ENCODE measurements around the gene OR2T1. TPM values are rescaled to one million over a fixed set of nuclear protein-coding genes. Genes with fewer than 3 reads are reported as not detected.

OR2T1 gene
- polyA plus RNA-seq, 2 of the 4 experiments (the other 2 are of a cell fraction) = not detected

Other genes starting within 250 kb of the OR2T1 start
- gene OR2M2, start 228.2 kb upstream of the OR2T1 start, polyA plus RNA-seq (2011; rRNA removed) = not detected in 2 replicates
- gene OR2M2, start 228.2 kb upstream of the OR2T1 start, polyA plus RNA-seq (2017; fragmentation: RNase III; extraction: RNeasy Plus Mini Kit Qiagen cat#74134 plus additional on column Dnase treatment) = not detected in 3 replicates
- gene OR2M3, start 205.8 kb upstream of the OR2T1 start, polyA plus RNA-seq (2011; rRNA removed) = not detected in 2 replicates
- gene OR2M3, start 205.8 kb upstream of the OR2T1 start, polyA plus RNA-seq (2017; fragmentation: RNase III; extraction: RNeasy Plus Mini Kit Qiagen cat#74134 plus additional on column Dnase treatment) = not detected in 3 replicates
- not detected in 2 replicates for gene OR2M4, start 171.6 kb upstream of the OR2T1 start, polyA plus RNA-seq (2011; rRNA removed)
- not detected in 3 replicates for gene OR2M4, start 171.6 kb upstream of the OR2T1 start, polyA plus RNA-seq (2017; fragmentation: RNase III; extraction: RNeasy Plus Mini Kit Qiagen cat#74134 plus additional on column Dnase treatment)
- gene OR2T33, start 125.1 kb upstream of the OR2T1 start, polyA plus RNA-seq (2011; rRNA removed) = not detected in 2 replicates
- gene OR2T33, start 125.1 kb upstream of the OR2T1 start, polyA plus RNA-seq (2017; fragmentation: RNase III; extraction: RNeasy Plus Mini Kit Qiagen cat#74134 plus additional on column Dnase treatment) = not detected in 3 replicates
- gene OR2T12, start 99.6 kb upstream of the OR2T1 start, polyA plus RNA-seq (2011; rRNA removed) = not detected in 2 replicates
- not detected in 3 replicates for gene OR2T12, start 99.6 kb upstream of the OR2T1 start, polyA plus RNA-seq (2017; fragmentation: RNase III; extraction: RNeasy Plus Mini Kit Qiagen cat#74134 plus additional on column Dnase treatment)
- gene OR2M7, start 78.5 kb upstream of the OR2T1 start, polyA plus RNA-seq (2011; rRNA removed) = not detected in 2 replicates
- not detected in 3 replicates for gene OR2M7, start 78.5 kb upstream of the OR2T1 start, polyA plus RNA-seq (2017; fragmentation: RNase III; extraction: RNeasy Plus Mini Kit Qiagen cat#74134 plus additional on column Dnase treatment)
- gene OR14C36, start 54.3 kb upstream of the OR2T1 start, polyA plus RNA-seq (2011; rRNA removed) = not detected in 2 replicates
- not detected in 3 replicates for gene OR14C36, start 54.3 kb upstream of the OR2T1 start, polyA plus RNA-seq (2017; fragmentation: RNase III; extraction: RNeasy Plus Mini Kit Qiagen cat#74134 plus additional on column Dnase treatment)
- gene OR2T4, start 41.4 kb upstream of the OR2T1 start, polyA plus RNA-seq (2011; rRNA removed) = not detected in 2 replicates
- gene OR2T4, start 41.4 kb upstream of the OR2T1 start, polyA plus RNA-seq (2017; fragmentation: RNase III; extraction: RNeasy Plus Mini Kit Qiagen cat#74134 plus additional on column Dnase treatment) = not detected in 3 replicates
- not detected in 2 replicates for gene OR2T6, start 27.3 kb upstream of the OR2T1 start, polyA plus RNA-seq (2011; rRNA removed)
- gene OR2T6, start 27.3 kb upstream of the OR2T1 start, polyA plus RNA-seq (2017; fragmentation: RNase III; extraction: RNeasy Plus Mini Kit Qiagen cat#74134 plus additional on column Dnase treatment) = not detected in 3 replicates
- not detected in 2 replicates for gene OR2T2, start 42.6 kb downstream of the OR2T1 start, polyA plus RNA-seq (2011; rRNA removed)
- gene OR2T2, start 42.6 kb downstream of the OR2T1 start, polyA plus RNA-seq (2017; fragmentation: RNase III; extraction: RNeasy Plus Mini Kit Qiagen cat#74134 plus additional on column Dnase treatment) = not detected in 3 replicates
- not detected in 2 replicates for gene OR2T3, start 70.3 kb downstream of the OR2T1 start, polyA plus RNA-seq (2011; rRNA removed)
- not detected in 3 replicates for gene OR2T3, start 70.3 kb downstream of the OR2T1 start, polyA plus RNA-seq (2017; fragmentation: RNase III; extraction: RNeasy Plus Mini Kit Qiagen cat#74134 plus additional on column Dnase treatment)
- gene OR2T5, start 85.5 kb downstream of the OR2T1 start, polyA plus RNA-seq (2011; rRNA removed) = not detected in 2 replicates
- not detected in 3 replicates for gene OR2T5, start 85.5 kb downstream of the OR2T1 start, polyA plus RNA-seq (2017; fragmentation: RNase III; extraction: RNeasy Plus Mini Kit Qiagen cat#74134 plus additional on column Dnase treatment)
- gene OR2G6, start 105.0 kb downstream of the OR2T1 start, polyA plus RNA-seq (2011; rRNA removed) = not detected in 2 replicates
- gene OR2G6, start 105.0 kb downstream of the OR2T1 start, polyA plus RNA-seq (2017; fragmentation: RNase III; extraction: RNeasy Plus Mini Kit Qiagen cat#74134 plus additional on column Dnase treatment) = not detected in 3 replicates
- not detected in 2 replicates for gene OR2T29, start 159.7 kb downstream of the OR2T1 start, polyA plus RNA-seq (2011; rRNA removed)
- not detected in 3 replicates for gene OR2T29, start 159.7 kb downstream of the OR2T1 start, polyA plus RNA-seq (2017; fragmentation: RNase III; extraction: RNeasy Plus Mini Kit Qiagen cat#74134 plus additional on column Dnase treatment)
- gene OR2T34, start 171.7 kb downstream of the OR2T1 start, polyA plus RNA-seq (2011; rRNA removed) = not detected in 2 replicates
- not detected in 3 replicates for gene OR2T34, start 171.7 kb downstream of the OR2T1 start, polyA plus RNA-seq (2017; fragmentation: RNase III; extraction: RNeasy Plus Mini Kit Qiagen cat#74134 plus additional on column Dnase treatment)
- not detected in 2 replicates for gene OR2T10, start 194.7 kb downstream of the OR2T1 start, polyA plus RNA-seq (2011; rRNA removed)
- gene OR2T10, start 194.7 kb downstream of the OR2T1 start, polyA plus RNA-seq (2017; fragmentation: RNase III; extraction: RNeasy Plus Mini Kit Qiagen cat#74134 plus additional on column Dnase treatment) = not detected in 3 replicates
- gene OR2T11, start 232.0 kb downstream of the OR2T1 start, polyA plus RNA-seq (2011; rRNA removed) = not detected in 2 replicates
- not detected in 3 replicates for gene OR2T11, start 232.0 kb downstream of the OR2T1 start, polyA plus RNA-seq (2017; fragmentation: RNase III; extraction: RNeasy Plus Mini Kit Qiagen cat#74134 plus additional on column Dnase treatment)
- not detected in 2 replicates for gene OR2T35, start 242.2 kb downstream of the OR2T1 start, polyA plus RNA-seq (2011; rRNA removed)
- gene OR2T35, start 242.2 kb downstream of the OR2T1 start, polyA plus RNA-seq (2017; fragmentation: RNase III; extraction: RNeasy Plus Mini Kit Qiagen cat#74134 plus additional on column Dnase treatment) = not detected in 3 replicates

All from A549 (cell line).